ENCODE results near the gene ROR1.

Gene ROR1

GRCh38 chr1:63934697-63935096 is 160.9 kb downstream of the ROR1 start:
- no peak overlapping the region for H2AFZ ChIP-seq (ENCODE audit: low read depth, low read length)
- H3K9ac ChIP-seq (ENCODE audit: low read depth, low read length) = no peak overlapping the region
- ATAC-seq (ENCODE audit: insufficient read depth, low read depth) (no peak), DNase-seq (no peak)
- no peak overlapping the region for H3K27ac ChIP-seq (ENCODE audit: low read length)
- H3K4me3 ChIP-seq (ENCODE audit: low read depth in 1 of 2, low read length in 2 of 2) = no peak overlapping the region
- H3K4me1 ChIP-seq (ENCODE audit: insufficient read depth, low read length) = no peaks in the 10 kb centered on the region
- peaks cover 10% of the 10 kb centered on the region for H3K27me3 ChIP-seq (ENCODE audit: insufficient read depth, low read length, poor library complexity)
- no peaks in the 10 kb centered on the region for H3K36me3 ChIP-seq (ENCODE audit: insufficient read depth, low read length)
- H3K9me3 ChIP-seq (ENCODE audit: insufficient read depth, low read length, severe bottlenecking) = no peaks in the 10 kb centered on the region
- no peak for TF ChIP-seq EZH2 (IDR thresholded peaks at IDR 0.05; ENCODE audit: borderline replicate concordance, low read depth, low read length, severe bottlenecking)
- TF ChIP-seq, protein P1, sequence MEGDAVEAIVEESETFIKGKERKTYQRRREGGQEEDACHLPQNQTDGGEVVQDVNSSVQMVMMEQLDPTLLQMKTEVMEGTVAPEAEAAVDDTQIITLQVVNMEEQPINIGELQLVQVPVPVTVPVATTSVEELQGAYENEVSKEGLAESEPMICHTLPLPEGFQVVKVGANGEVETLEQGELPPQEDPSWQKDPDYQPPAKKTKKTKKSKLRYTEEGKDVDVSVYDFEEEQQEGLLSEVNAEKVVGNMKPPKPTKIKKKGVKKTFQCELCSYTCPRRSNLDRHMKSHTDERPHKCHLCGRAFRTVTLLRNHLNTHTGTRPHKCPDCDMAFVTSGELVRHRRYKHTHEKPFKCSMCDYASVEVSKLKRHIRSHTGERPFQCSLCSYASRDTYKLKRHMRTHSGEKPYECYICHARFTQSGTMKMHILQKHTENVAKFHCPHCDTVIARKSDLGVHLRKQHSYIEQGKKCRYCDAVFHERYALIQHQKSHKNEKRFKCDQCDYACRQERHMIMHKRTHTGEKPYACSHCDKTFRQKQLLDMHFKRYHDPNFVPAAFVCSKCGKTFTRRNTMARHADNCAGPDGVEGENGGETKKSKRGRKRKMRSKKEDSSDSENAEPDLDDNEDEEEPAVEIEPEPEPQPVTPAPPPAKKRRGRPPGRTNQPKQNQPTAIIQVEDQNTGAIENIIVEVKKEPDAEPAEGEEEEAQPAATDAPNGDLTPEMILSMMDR (IDR thresholded peaks at IDR 0.05; ENCODE audit: borderline replicate concordance, extremely low read depth, low read length, poor library complexity, severe bottlenecking) = no peak
- no peaks in the 10 kb centered on the region for H4K20me1 ChIP-seq (ENCODE audit: insufficient read depth, low read length)
- H3K79me2 ChIP-seq (ENCODE audit: insufficient read depth, low read length) = no peaks in the 10 kb centered on the region
- H3K4me2 ChIP-seq (ENCODE audit: insufficient read depth, low read length) = no peak overlapping the region

DNA sequence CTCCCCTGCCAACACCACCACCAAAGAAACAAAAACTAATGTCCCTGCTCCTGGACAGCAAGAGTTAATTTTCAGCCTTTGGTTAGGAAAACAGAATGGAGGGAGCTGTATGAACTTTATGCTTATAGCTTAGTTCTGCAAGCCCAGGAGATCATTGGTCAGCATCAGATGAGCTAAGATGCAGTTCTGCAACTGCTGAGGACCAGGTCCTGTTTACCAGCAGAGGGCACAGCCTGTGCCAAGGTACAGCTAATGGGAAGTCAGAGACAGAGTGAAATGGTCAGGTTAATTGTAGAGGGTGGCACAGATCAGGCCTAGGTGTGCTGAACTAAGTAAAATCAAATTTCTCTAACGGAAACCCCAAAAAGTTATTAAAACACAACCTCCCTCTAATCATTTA is 161.3 kb downstream of the ROR1 start:
- no peak overlapping the region for H2AFZ ChIP-seq (ENCODE audit: low read depth, low read length)
- ATAC-seq (ENCODE audit: insufficient read depth, low read depth) (no peak), DNase-seq (no peak)
- H3K27ac ChIP-seq (ENCODE audit: low read length) = no peak overlapping the region
- H3K4me3 ChIP-seq (ENCODE audit: low read depth in 1 of 2, low read length in 2 of 2) = no peak overlapping the region
- H3K79me2 ChIP-seq (ENCODE audit: insufficient read depth, low read length) = no peaks in the 10 kb centered on the region
- no peak overlapping the region for H3K4me2 ChIP-seq (ENCODE audit: insufficient read depth, low read length)
- no peaks in the 10 kb centered on the region for H3K4me1 ChIP-seq (ENCODE audit: insufficient read depth, low read length)
- no peaks in the 10 kb centered on the region for H3K9me3 ChIP-seq (ENCODE audit: insufficient read depth, low read length, severe bottlenecking)
- no peaks in the 10 kb centered on the region for H3K36me3 ChIP-seq (ENCODE audit: insufficient read depth, low read length)
- TF ChIP-seq, protein P1 (IDR thresholded peaks at IDR 0.05; ENCODE audit: borderline replicate concordance, extremely low read depth, low read length, poor library complexity, severe bottlenecking) = no peak
- no peak for TF ChIP-seq EZH2 (IDR thresholded peaks at IDR 0.05; ENCODE audit: borderline replicate concordance, low read depth, low read length, severe bottlenecking)
- no peaks in the 10 kb centered on the region for H4K20me1 ChIP-seq (ENCODE audit: insufficient read depth, low read length)
- H3K27me3 ChIP-seq (ENCODE audit: insufficient read depth, low read length, poor library complexity) = peaks cover 10% of the 10 kb centered on the region
- H3K9ac ChIP-seq (ENCODE audit: low read depth, low read length) = no peak overlapping the region

DNA sequence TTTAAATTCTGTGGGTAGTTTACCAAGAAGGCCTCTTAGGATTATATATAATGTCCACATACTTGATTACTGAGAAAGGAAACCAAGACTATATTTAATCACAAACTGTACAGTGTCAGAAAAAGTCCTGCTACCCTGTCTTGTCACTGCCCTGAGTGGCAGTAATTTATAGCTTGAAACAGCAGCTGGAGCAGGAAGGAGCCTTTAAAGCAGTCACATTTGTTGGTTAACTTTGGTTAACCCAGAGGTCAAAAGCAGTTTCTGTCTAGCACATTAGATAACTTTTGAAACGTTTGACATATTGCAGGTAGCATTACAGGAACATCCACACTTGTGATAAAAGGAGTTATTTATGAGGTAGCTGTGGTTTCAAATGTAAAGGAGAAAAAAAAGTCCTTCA is 161.7 kb downstream of the ROR1 start:
- DNase-seq (no peak), ATAC-seq (ENCODE audit: insufficient read depth, low read depth) (no peak)
- Histone ChIP-seq H4K20me1 (ENCODE audit: insufficient read depth, low read length) (no peaks in the 10 kb centered on the region), H3K79me2 (ENCODE audit: insufficient read depth, low read length) (no peaks in the 10 kb centered on the region), H3K27me3 (ENCODE audit: insufficient read depth, low read length, poor library complexity) (peaks cover 10% of the 10 kb centered on the region), H3K4me2 (ENCODE audit: insufficient read depth, low read length) (no peak overlapping the region), H3K36me3 (ENCODE audit: insufficient read depth, low read length) (no peaks in the 10 kb centered on the region), H3K4me1 (ENCODE audit: insufficient read depth, low read length) (no peaks in the 10 kb centered on the region), H3K27ac (ENCODE audit: low read length) (no peak overlapping the region), H3K4me3 (ENCODE audit: low read depth in 1 of 2, low read length in 2 of 2) (no peak overlapping the region), H3K9me3 (ENCODE audit: insufficient read depth, low read length, severe bottlenecking) (no peaks in the 10 kb centered on the region), H2AFZ (ENCODE audit: low read depth, low read length) (no peak overlapping the region), H3K9ac (ENCODE audit: low read depth, low read length) (no peak overlapping the region)
- TF ChIP-seq EZH2 (IDR thresholded peaks at IDR 0.05; ENCODE audit: borderline replicate concordance, low read depth, low read length, severe bottlenecking) = no peak
- TF ChIP-seq, protein P1 (IDR thresholded peaks at IDR 0.05; ENCODE audit: borderline replicate concordance, extremely low read depth, low read length, poor library complexity, severe bottlenecking) = no peak

DNA sequence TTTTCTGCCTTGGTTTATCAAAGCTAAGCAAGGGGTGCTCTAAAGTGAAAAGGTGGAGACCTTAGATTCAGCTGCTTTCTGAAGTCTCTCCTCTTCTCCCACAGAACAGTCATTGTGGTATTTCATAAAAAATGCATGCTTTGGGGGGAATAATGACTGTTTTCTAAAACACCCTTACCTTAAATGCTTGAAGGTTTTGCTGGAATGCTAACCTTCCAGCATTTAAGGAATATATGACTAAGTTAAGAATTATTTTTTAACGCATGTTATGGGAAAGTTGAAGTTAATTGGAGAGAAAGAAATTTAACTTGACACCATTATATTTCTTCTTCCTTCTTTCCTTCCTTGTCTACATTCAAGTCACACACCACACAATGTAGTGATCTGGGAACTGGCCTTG is 162.5 kb downstream of the ROR1 start:
- Histone ChIP-seq H3K79me2 (ENCODE audit: insufficient read depth, low read length) (no peaks in the 10 kb centered on the region), H3K9me3 (ENCODE audit: insufficient read depth, low read length, severe bottlenecking) (no peaks in the 10 kb centered on the region), H3K27ac (ENCODE audit: low read length) (no peak overlapping the region), H3K36me3 (ENCODE audit: insufficient read depth, low read length) (no peaks in the 10 kb centered on the region), H3K4me3 (ENCODE audit: low read depth in 1 of 2, low read length in 2 of 2) (no peak overlapping the region), H4K20me1 (ENCODE audit: insufficient read depth, low read length) (no peaks in the 10 kb centered on the region), H3K9ac (ENCODE audit: low read depth, low read length) (no peak overlapping the region), H3K4me1 (ENCODE audit: insufficient read depth, low read length) (no peaks in the 10 kb centered on the region), H3K4me2 (ENCODE audit: insufficient read depth, low read length) (no peak overlapping the region), H2AFZ (ENCODE audit: low read depth, low read length) (no peak overlapping the region), H3K27me3 (ENCODE audit: insufficient read depth, low read length, poor library complexity) (peaks cover 10% of the 10 kb centered on the region)
- no peak for ATAC-seq (ENCODE audit: insufficient read depth, low read depth)
- no peak for DNase-seq
- TF ChIP-seq, protein P1 (IDR thresholded peaks at IDR 0.05; ENCODE audit: borderline replicate concordance, extremely low read depth, low read length, poor library complexity, severe bottlenecking) = no peak
- no peak for TF ChIP-seq EZH2 (IDR thresholded peaks at IDR 0.05; ENCODE audit: borderline replicate concordance, low read depth, low read length, severe bottlenecking)
